NCI-H1048 (cell line): ENCODE data around the gene CHD6.

ENCODE experiments used
- DNase-seq: peaks from one replicate; lab custom pipeline; 2025; lab: John Stamatoyannopoulos, UW

Gene CHD6

DNA sequence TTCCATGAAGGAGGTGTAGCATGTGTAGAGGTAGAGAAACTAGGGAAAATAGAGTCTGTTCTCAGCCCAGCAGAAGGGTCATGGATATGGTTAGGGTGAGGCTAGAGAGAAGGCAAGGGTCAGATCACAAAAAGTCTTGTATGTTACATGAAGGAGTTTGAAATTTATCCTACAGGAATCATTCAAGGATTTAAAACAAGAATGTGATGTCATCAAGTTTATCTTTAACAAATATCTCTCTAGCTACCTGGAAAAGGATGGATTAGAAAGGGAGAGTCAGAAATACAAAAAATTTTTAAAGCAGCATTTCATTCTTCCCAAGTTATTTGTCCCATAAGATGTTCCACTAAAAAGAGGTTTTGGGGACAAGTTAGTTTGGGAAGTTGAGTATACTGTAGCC lies 4.4 kb upstream of the CHD6 start:
- DNase-seq, result no peak

DNA sequence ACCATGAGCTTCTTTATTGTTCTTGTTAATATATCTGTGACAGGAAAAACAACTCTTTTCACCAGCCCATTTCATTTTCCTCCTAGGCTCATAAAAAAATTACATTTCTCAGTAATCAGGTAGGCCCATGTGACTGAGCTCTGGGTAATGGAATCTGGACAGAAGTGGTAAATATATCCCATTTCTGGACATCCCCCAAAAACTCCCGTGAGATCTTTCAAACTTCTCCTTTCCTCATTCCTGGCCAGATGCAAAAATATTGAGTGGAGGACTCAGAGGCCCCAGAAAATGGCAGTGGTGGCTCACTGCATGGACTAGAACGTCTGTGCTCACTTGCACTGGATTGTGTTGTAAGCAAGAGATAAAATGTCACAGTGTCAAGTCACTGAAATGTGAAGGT lies 3.8 kb upstream of the CHD6 start:
- DNase-seq, result no peak

DNA sequence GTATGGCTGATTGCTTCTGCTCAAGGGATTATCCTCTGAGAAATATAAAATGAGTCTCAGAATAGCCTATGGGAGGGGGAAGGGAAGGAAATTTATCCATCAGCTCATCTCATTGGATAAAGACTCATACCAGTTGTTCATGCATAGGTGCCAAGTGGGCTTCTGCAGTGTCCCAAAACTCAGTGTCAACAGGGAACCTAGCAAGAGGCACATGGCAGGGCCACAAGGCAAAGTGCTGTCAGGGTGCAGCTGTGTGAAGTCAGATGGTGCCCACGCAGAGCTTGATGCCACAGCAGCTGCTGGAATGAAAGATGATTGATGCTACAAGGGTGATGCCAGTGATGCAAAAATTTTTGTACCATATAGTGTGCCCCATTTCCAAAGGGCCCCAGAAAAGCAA lies 3.2 kb upstream of the CHD6 start:
- DNase-seq, result no peak

DNA sequence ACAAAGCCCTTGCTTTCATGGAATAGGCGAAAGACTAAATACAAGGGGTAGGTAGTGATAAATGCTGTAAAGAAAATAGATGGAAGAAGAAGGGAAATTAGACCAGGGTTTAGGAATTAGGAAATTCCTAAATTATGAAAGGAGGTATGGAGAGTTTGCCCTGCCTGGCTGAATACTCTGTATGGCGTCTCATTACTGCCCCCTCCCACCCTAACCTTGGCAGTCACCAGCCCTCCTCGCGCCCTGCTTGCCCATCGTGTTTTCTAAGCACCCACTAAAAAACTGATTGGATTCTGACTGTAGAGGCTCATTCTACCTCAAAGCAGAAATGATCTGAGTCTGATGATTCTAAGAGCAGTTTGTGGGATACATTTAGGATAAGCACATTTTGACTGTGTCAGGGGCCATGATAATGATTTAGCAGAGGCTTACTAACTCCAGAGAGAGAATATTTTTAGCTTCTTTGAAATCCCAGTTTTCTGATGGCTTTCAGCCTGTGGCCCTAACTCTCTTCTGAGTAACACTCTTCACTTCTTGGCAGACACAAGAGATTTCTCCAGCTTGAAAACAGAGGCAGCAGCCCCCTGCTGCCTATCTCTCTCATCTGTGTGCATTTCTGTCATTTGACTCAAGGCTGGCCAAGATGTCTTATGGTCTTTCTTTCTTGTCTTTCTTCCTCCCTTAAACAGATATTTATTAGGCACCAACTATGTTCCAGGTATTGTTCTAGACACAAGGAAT lies 1.4 kb upstream of the CHD6 start:
- DNase-seq, result no peak

DNA sequence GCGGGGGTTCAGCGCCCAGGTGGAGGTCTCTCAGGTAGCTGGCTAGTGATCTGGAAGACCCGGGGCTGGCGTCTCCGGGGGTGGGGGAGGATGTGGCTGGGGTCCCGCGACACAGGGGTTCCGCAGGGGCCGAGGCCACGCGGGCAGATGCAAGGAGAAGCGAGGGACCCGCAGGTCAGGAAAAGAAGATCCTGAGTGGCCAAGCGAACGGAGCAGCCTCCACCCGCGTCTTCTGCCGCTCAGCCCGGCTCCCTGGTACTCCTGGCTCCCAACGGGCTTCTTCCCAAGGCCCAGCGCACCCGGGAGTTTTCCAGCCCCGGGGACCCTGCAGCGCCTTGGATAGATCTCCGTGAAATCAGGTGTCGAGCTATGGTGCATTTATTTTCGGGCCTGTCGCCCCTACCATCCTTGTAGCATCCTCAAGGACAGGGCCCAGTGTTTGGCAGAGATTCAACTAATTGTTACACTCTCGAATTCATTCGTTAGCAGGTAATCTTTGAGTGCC lies 682 bp upstream of the CHD6 start:
- no peak for DNase-seq

DNA sequence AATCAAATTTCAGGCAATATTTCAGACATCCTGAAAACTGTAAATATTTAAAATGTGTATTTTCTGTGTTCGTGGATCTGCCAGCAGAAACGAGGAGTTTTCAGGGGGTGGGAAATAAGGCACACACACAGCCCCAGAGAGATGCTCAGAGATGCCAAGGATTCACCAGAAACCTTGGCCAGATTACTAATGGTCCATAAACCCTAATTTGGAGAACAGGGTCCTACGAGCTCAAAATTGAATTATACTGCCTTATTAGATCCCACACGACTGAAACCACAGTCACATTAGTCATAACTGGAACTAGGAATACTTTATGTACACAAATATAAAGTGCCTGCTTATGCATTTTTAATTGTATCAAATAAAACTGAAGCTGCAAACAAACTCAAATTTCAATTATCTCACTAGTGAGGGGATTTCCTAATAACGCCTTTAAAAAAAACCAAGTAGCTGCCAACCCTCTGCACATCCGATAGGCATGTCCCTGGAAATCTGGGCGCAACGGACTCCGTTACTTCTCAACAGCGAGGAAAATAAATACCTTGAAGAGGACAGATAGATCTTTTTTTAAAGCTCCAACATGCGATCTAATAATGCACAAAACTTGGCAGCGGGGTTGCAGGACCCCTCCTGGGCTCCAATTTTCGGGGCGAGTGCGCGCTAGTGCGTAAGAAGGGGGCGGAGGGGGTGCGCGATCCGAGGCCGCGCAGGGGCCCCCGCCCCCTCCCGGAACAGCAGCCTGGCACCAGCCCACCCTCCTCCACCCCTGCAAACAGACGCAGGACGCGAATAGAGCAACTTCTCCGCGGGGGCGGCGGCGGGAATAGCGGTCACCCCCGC lies 897 bp downstream of the CHD6 start:
- DNase-seq, result no peak

DNA sequence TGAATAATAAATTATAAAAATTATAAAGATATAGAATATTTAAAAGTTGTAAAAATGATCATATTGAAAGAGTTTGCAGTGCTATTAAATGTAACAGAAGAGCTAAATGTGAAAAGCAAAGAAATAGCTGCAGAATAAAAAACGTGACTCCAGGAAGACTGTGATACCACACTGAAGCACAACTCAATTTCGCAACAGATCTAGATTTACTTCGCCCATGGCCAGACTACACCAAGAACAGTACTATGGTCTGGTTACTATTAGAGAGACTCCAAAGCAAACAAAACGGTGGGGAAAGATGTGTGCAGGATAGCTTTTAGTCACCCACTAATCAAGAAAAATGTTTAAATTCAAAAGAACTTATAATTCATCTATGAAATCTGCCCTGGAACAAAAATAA lies 1.9 kb downstream of the CHD6 start:
- DNase-seq, result no peak

DNA sequence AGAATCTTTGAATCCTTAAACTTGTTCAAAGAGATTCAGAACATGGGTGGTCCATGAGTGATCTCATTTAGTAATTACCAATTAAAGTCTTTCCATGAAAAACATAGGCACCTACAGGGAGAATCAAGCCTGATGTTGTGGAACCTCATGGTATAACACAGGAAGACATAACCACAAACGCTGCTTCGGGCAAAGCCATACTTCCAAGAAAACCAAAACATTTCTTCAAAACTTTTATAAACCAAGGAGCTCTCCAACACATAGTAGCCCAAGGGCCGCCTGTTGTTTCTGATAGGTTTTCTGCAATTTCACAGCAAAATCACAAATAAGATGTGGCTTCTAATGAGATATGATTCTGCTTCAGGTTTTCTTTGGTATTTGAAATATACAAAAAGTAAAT lies 2.5 kb downstream of the CHD6 start:
- no peak for DNase-seq

DNA sequence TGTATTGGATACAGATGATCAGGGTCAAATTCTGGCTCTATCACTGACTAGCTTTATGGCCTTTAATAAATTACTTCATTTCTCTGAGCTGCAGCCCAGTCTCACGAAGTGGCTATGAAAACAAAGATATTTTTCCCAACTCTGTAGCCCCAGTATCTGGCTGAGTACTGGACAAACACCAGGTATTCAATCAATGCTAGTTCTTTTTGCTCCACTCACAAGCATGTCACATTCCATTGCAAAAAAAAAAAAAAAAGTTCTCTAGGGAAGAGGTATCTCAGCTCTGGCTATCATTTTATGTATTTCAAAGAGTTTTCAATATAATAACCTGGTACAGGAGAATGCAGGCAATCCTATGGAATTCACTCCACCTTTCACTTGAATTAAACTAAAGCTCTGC lies 3.1 kb downstream of the CHD6 start:
- no peak for DNase-seq

DNA sequence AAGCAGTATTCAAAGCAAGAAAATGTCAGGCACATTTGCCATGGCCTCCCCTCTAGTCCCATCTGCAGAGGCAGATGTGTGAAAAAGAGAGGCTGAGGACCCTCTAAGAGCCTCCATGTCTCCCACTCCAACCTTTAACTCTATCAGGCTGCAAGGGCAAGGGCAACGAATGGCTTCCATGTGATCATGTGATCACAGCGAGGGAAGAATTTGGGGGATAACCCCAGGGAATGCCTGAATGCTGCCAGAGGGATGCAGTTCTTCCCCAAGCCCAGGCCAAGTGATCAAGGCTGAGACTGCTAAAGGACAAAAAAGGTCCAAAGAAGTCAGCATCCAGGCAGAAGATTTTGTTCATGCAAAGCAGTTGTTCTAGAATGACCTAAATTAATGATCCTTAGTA lies 4.9 kb downstream of the CHD6 start:
- no peak for DNase-seq

DNA sequence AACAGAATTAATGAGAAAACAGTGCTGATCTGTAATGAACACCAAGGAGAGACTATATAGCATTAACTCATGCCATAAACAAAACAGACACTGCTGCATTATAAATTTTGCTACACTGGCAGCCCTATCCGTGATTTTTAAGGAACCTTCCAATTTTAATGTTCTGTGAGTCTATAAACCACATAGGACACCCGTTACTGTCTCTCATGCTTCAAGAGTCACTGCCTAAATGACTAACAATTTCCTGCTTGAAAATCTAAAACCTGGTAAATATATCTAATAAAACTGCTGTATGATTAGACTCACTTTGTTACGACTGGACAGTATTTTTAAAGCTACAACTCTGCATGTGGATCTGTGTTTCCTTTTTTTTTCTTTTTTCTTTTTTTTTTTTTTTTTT lies 8.7 kb downstream of the CHD6 start:
- DNase-seq, result no peak

DNA sequence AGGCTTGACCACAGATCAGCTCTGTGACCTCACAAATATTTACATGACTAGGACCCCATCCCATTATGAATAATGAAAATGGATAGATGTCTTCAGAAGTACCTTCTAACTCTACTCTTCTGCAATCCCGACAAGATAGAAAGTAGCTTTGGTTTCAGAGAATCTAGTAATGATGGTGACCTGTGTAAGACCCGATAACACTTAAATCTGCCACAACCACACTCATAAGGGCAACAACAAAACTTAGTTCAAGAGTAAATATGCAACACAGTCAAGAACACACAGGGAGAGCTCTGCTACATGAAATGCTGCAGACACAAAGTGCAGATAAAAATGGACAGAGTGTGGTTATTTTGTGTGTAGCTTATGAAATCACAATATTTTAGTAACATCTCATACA lies 9.6 kb downstream of the CHD6 start:
- no peak for DNase-seq

DNA sequence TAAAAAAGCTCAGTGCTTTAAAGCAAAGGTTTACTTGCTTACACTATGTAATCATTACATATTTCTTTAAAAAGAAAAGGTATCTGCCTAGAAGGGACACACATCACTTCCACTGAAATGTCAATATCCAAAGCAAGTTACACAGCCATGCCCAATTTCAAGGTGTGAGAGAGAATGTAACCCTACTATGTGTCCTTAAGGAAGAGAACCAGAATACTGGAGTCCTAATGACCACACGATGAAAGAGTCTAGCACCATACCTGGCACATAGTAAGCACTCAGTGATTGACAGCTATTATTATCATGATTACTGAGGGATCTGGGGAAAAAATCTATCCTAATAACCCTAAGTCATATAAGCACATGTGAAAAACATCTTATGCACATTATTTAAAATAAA lies 10.4 kb downstream of the CHD6 start:
- DNase-seq, result no peak

DNA sequence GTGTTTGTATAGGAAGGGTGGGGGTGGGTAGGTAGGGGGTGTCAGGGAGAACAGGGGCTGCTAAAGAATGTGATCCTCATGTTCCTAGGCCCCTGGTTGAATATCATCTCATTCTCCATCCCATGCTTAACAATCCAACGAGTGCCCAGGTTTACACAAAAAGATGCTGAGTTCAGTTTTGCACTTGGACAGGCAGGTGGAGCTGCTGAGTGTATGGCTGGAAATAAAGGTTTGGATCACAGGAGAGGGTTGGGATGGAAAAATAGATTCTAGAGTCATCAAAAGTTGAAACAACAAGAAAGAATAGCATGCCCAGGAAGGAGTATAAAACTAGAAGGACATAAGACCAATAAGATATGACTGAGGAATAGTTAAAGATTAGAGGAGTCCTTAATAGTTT lies 14.2 kb downstream of the CHD6 start:
- DNase-seq, result no peak

DNA sequence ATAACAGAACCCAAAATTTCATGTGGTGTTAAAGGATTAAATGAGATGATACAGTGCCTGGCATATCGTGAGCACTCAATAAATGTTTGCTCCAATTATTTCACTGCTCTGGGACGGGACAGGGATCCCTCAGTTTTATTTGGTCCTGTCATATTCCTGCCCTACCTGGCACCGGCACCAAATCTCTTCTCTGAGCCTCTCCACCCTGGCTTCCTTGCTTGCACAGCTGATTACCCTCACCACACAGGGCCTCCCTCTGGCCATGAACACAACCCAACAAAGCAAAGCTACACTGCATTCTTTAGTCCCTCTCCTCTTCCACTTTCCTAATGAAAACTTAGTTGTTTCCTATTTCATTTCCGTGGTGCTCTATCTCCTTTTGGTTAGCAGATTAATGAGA lies 16.4 kb downstream of the CHD6 start:
- no peak for DNase-seq

DNA sequence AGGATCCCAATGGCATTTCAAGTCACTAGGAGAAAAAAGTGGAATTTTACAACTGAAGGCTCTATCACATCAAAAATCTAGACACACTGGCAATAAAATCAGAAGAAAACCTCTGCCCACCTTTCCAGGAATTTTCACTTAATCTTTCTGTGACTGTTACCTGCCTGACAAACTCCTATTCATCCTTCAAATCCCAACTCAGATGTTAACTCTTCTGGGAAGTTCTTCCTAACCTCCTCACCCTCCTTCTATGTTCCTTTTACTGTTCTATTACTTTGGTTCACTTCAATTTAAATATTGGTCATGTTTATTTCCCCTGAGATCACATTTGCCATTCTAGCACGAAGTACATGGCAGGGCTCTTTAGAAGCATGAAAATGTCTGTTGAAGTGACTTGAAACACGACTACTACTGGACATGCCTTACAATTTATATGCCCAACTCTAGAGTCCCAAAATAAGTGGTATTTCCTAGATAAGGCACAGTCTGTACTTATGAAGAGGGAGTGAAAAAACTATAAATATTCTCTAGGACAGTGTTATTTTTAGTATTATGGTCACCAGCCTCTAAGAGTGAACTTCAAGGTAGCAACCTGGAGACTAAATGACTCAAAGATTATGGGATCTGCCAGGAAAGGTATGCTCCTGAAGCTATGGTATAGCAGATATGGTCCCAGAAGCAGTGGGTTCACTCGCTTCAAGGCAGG lies 17.1 kb downstream of the CHD6 start:
- DNase-seq, result no peak

DNA sequence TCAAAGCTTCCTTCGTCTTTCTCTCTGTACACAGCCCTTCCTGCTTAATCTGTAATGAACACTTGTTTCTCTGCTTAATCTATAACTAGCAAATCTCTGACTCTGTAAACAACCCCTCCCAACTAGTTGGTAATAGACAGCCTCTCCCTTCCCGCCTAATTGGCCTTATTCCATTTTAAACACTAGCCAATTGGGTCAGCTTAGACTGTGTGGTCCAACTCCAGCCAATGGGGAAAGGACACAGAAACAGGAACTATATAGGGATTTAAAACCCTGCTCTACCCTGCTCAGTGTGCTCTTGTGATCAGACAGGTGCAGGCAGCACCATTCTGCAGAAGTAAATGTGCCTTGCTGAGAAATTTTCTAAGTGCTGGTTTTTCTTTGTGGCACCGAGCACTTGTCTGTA lies 18.5 kb downstream of the CHD6 start:
- no peak for DNase-seq

DNA sequence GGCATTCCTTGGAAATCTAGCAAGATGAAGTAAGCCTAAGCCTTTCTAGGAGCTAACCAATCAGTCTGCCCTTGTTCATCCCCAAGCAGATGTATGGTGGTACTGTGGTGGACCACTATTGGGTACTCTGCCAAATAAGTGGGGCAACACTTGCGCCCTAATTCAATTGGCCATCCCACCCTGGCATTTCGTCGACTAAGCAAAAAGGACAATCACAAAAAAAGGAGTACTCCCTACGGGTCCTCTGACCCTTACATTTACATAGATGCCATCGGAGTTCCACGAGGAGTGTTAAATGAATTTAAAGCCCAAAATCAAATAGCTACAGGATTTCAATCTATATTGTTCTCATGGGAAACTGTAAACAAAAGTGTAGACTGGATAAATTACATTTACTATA lies 19.5 kb downstream of the CHD6 start:
- no peak for DNase-seq

DNA sequence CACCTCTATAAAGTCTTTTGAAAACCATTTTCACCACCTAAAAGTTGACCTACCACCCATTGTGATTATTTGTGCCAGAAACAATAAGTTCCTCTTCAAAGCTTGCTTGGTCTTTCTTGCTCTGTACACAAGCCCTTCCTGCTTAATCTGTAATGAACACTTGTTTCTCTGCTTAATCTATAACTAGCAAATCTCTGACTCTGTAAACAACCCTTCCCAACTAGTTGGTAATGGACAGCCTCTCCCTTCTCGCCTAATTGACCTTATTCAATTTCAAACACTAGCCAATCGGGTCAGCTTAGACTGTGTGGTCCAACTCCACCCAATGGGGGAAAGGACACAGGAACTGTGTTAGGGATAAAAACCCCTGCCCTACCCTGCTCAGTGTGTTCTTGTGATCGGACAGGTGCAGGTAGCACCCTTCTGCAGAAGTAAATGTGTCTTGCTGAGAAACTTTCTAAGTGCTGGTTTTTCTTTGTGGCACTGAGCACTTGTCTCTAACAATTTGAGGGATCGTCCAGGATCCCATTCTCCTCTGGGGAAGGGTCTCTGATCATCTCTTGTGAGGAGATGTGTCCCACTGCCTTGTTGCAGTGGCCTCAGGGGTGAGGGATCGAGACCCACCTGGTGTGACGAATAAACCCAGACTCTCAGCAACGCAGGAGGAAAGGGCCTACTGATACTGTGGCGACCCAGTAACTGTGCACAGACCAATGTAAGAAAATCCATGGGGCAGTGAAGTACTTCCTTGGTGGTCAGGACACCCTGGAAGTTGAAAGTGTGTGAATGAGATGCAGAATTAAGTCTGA lies 23.5 kb downstream of the CHD6 start:
- no peak for DNase-seq

DNA sequence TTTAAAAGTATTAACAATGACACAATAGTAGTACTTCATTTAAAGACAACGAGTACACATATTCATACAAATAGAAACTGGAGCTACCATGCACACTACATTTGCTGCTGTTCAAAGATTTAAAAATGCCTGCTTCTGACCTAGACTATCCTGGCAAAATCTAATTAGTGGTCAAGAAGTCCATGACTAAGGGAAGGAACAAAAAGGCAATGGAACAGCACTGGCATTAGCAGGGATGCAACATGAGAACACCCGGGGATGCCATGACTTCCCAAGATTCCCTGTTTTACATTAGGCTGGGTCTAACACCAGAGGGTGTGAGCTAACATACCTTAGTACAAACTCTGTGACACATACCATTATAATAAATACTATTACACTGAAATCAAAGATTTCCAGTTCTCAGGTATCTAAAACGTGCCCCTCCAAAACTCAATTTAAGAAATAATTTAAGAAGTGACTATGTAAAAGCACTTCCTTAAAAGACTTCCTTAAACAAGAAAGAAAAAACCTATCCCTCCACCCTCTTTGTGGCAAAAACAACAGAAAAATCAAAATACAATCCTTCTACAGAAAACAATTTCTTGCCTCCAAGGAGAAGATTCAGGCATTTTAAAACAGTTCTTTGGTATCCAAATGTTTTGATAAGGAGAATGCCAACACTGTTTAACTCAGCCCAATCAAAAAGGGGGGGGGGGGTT lies 25.5 kb downstream of the CHD6 start:
- DNase-seq, result no peak

DNA sequence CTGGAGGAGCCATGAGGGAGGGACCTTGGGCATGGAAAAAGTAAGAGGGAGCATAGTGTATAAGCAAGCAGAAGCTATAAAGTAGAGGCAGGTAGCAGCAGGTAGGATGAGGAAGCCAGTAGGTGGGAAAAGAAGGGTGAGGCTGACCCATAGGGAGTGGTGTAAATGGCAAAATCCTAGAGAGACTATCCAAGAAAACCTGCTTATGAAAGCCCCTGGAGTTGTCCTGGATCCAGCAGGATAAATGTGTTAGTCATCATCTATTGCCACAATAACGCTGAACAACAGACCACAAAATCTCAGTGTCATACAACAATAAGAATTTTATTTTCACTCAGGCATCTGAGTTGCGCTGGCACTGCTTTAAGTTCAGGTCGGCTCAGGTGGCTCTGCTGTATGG lies 30.2 kb downstream of the CHD6 start:
- DNase-seq, result no peak
